IMR-90 (cell line): ENCODE data around the gene ADRA1B. TPM values are rescaled to one million over a fixed set of nuclear protein-coding genes. Genes with fewer than 3 reads are reported as not detected.

Experiments
- ATAC-seq: fragments of 200-7000 bp; cut with Tn5 transposase; 2 replicates; pipeline ENCODE4 v1.9.1; 2020; ENCODE audit warnings: low read depth, mild to moderate bottlenecking, moderate library complexity
- BruUV-seq: library from RNA; stranded (reverse); fragments of 400-500 nt; replicated peaks from 2 replicates; lab custom pipeline; 2021; lab: Mats Ljungman, UMichigan
- CTCF ChIA-PET: fragments of 300-600 bp; formaldehyde crosslinking; extraction: SDS; loops from one replicate; lab custom pipeline; 2021; ENCODE audit warnings: antibody characterized with exemption; lab: Yijun Ruan, JAX
- POLR2A ChIA-PET: fragments of 300-600 bp; sonication (Branson Sonifier 250); formaldehyde crosslinking; loops from one replicate; lab custom pipeline; 2022; ENCODE audit warnings: antibody characterized with exemption; ENCODE audit not compliant: unreplicated experiment; lab: Charles Lee
- DNase-seq: peaks from one replicate; pipeline ENCODE4 v3.0.0; 2013
- H2AFZ ChIP-seq: replicated peaks from 2 replicates; pipeline ENCODE3; 2013; ENCODE audit warnings: low read length, mild to moderate bottlenecking; ENCODE audit not compliant: poor library complexity
- H2AK5ac ChIP-seq: 2 replicates; pipeline ENCODE4 v1.6.1; 2013; ENCODE audit warnings: low read depth, low read length, inconsistent platforms
- H2AK9ac ChIP-seq: replicated peaks from 2 replicates; pipeline ENCODE3; 2013; ENCODE audit warnings: mild to moderate bottlenecking, low read depth, low read length, moderate library complexity; ENCODE audit not compliant: poor library complexity
- H2BK120ac ChIP-seq: 2 replicates; pipeline ENCODE4 v1.6.1; 2013; ENCODE audit warnings: low read depth, low read length, inconsistent platforms
- H2BK15ac ChIP-seq: 3 replicates; pipeline ENCODE4 v1.6.1; 2013; ENCODE audit warnings: low read depth, low read length, inconsistent platforms
- H2BK20ac ChIP-seq: 2 replicates; pipeline ENCODE4 v1.6.1; 2013; ENCODE audit warnings: low read depth, mild to moderate bottlenecking, inconsistent platforms, low read length, moderate library complexity
- H2BK5ac ChIP-seq: 2 replicates; pipeline ENCODE4 v1.6.1; 2013; ENCODE audit warnings: mild to moderate bottlenecking, low read depth, low read length, inconsistent platforms; ENCODE audit not compliant: poor library complexity, severe bottlenecking
- H3K14ac ChIP-seq: replicated peaks from 2 replicates; pipeline ENCODE4 v1.6.1; 2013; ENCODE audit warnings: low read depth, low read length, inconsistent platforms
- H3K18ac ChIP-seq: 2 replicates; pipeline ENCODE4 v1.6.1; 2013; ENCODE audit warnings: low read depth, low read length, control low read depth
- H3K23ac ChIP-seq: 2 replicates; pipeline ENCODE4 v1.6.1; 2013; ENCODE audit warnings: low read depth, low read length, inconsistent platforms
- H3K27ac ChIP-seq: 2 replicates; pipeline ENCODE4 v1.5.1; 2013; ENCODE audit warnings: mild to moderate bottlenecking, control low read depth, low read length; ENCODE audit not compliant: insufficient read depth
- H3K27me3 ChIP-seq: 2 replicates; pipeline ENCODE4 v1.6.1; 2013; ENCODE audit warnings: low read length; ENCODE audit not compliant: control insufficient read depth, insufficient read depth
- H3K36me3 ChIP-seq: 2 replicates; pipeline ENCODE4 v1.6.1; 2013; ENCODE audit warnings: low read length, mixed read lengths; ENCODE audit not compliant: control insufficient read depth, insufficient read depth
- H3K4ac ChIP-seq: 2 replicates; pipeline ENCODE4 v1.6.1; 2013; ENCODE audit warnings: low read depth, low read length, inconsistent platforms
- H3K4me1 ChIP-seq: 2 replicates; pipeline ENCODE4 v1.6.1; 2013; ENCODE audit warnings: low read length, mixed read lengths; ENCODE audit not compliant: control insufficient read depth, insufficient read depth
- H3K4me2 ChIP-seq: 2 replicates; pipeline ENCODE4 v1.6.1; 2013; ENCODE audit warnings: low read depth, mild to moderate bottlenecking, control low read depth, low read length, moderate library complexity
- H3K4me3 ChIP-seq: 2 replicates; pipeline ENCODE4 v1.5.1; 2013; ENCODE audit warnings: low read depth, mild to moderate bottlenecking, control low read depth, low read length, moderate library complexity; ENCODE audit not compliant: insufficient read depth
- H3K56ac ChIP-seq: 2 replicates; pipeline ENCODE4 v1.6.1; 2013; ENCODE audit warnings: low read length, inconsistent platforms; ENCODE audit not compliant: insufficient read depth; ENCODE audit errors: extremely low read depth
- H3K79me1 ChIP-seq, 2 experiments: 2 replicates each; pipeline ENCODE4 v1.6.1; 2013; ENCODE audit warnings: low read length in 2 of 2, inconsistent platforms in 1 of 2, low read depth in 1 of 2
- H3K9ac ChIP-seq: 2 replicates; pipeline ENCODE4 v1.6.1; 2013; ENCODE audit warnings: low read depth, low read length, control low read depth
- H3K9me1 ChIP-seq: 2 replicates; pipeline ENCODE4 v1.6.1; 2013; ENCODE audit warnings: low read length, inconsistent platforms; ENCODE audit not compliant: insufficient read depth
- H3K9me3 ChIP-seq: 2 replicates; pipeline ENCODE4 v1.6.1; 2013; ENCODE audit warnings: low read length; ENCODE audit not compliant: control insufficient read depth, insufficient read depth
- H4K20me1 ChIP-seq: 2 replicates; pipeline ENCODE4 v1.6.1; 2013; ENCODE audit warnings: low read length, inconsistent platforms; ENCODE audit not compliant: insufficient read depth
- H4K5ac ChIP-seq: 2 replicates; pipeline ENCODE4 v1.6.1; 2013; ENCODE audit warnings: mild to moderate bottlenecking, low read depth, low read length, control low read depth
- H4K8ac ChIP-seq, 2 experiments: 2 replicates each; pipeline ENCODE4 v1.6.1; 2013; ENCODE audit warnings: low read depth in 2 of 2, low read length in 2 of 2, control low read depth in 1 of 2, inconsistent platforms in 1 of 2
- H4K91ac ChIP-seq: 2 replicates; pipeline ENCODE4 v1.6.1; 2013; ENCODE audit warnings: low read depth, low read length, inconsistent platforms; ENCODE audit not compliant: insufficient read depth
- CHD1 ChIP-seq: IDR thresholded peaks from 2 replicates; pipeline ENCODE4 v1.6.1; 2012; ENCODE audit warnings: low read depth, low read length, improper control_type of control experiment
- MXI1 ChIP-seq: IDR thresholded peaks from 2 replicates; pipeline ENCODE4 v1.6.1; 2012; ENCODE audit warnings: low read depth, mild to moderate bottlenecking, low read length, moderate library complexity, borderline replicate concordance
- WGBS, 2 experiments: methylation state at CpG; one replicate each; pipeline versions ENCODE4 v1.1.5 to v1.1.7; 2013; ENCODE audit warnings: missing lambda C conversion rate in 2 of 2; ENCODE audit not compliant: insufficient read length in 1 of 2; ENCODE audit errors: extremely low coverage in 2 of 2; 5-methylcytosine and 5-hydroxymethylcytosine counted together
- dilution Hi-C: fragments of 300-500 bp; cut with HindIII; formaldehyde crosslinking; loops from one replicate; pipeline ENCODE4 v1.14.3; 2018; ENCODE audit warnings: low sequenced_read_pairs; ENCODE audit not compliant: unreplicated experiment
- in situ Hi-C: fragments of 300-500 bp; cut with MboI; formaldehyde crosslinking; loops from 3 replicates; pipeline ENCODE4 v1.14.3; 2019; ENCODE audit warnings: low sequenced_read_pairs, inconsistent platforms, mixed read lengths
- intact Hi-C: fragments of 100-400 bp; cut with micrococcal nuclease; formaldehyde crosslinking; loops from 2 replicates; pipeline ENCODE4 v1.10.0; 2022
- polyA plus RNA-seq, 3 experiments: library from polyadenylated mRNA; depleted of rRNA; stranded (reverse); fragments of >200 nt; gene quantifications; 2 replicates each; pipeline ENCODE4 v1.2.3, GENCODE V29; 2012; ENCODE audit warnings: low replicate concordance in 1 of 3
- total RNA-seq: library from RNA; depleted of rRNA; stranded (reverse); fragments of >200 nt; gene quantifications from 2 replicates; pipeline ENCODE4 v1.2.3, GENCODE V29; 2012

Gene ADRA1B
- total and polyA plus RNA-seq, 2 of the 4 experiments (the other 2 are of a cell fraction) = 0.18 to 1.5 TPM

- Histone ChIP-seq H3K9ac (no peak overlapping the region), H2BK20ac (no peak overlapping the region), H4K20me1 (no peaks in the 10 kb centered on the region), H3K4ac (no peak overlapping the region), H2AFZ (no peak overlapping the region), H2AK9ac (no peak overlapping the region), H3K9me3 (no peaks in the 10 kb centered on the region), H4K91ac (no peak overlapping the region), H3K14ac (no peak overlapping the region), H3K23ac (no peak overlapping the region), H2BK15ac (no peak overlapping the region), H3K56ac (no peak overlapping the region), H3K27ac (no peak overlapping the region), H2AK5ac (no peak overlapping the region), H2BK5ac (no peak overlapping the region), H3K4me2 (no peak overlapping the region), H4K8ac (no peak overlapping the region), H3K27me3 (peaks cover 11% of the 10 kb centered on the region), H3K4me1 (peaks cover under 1% of the 10 kb centered on the region), H2BK120ac (no peak overlapping the region), H3K79me1 (no peaks in the 10 kb centered on the region), H3K36me3 (no peaks in the 10 kb centered on the region), H3K9me1 (no peaks in the 10 kb centered on the region; the same call in 1 of the 2 replicates), H3K18ac (no peak overlapping the region), H3K4me3 (no peak overlapping the region), H4K5ac (no peak overlapping the region)
- in situ Hi-C loops = no loop called here
- WGBS, 2 experiments = no CpG with 5 or more reads among the region's 2 CpGs
- dilution Hi-C loops = no loop called here
- intact Hi-C loops = no loop called here
- POLR2A ChIA-PET = no interaction called here
- BruUV-seq = no TSS peak
- CTCF ChIA-PET = no interaction called here
- ATAC-seq = no peak
- no peak for DNase-seq
- TF ChIP-seq MXI1 (no peak), CHD1 (no peak)
Observed at GRCh38 chr5:159873680-159874079, 42.6 kb upstream of the ADRA1B start.
